Measurements from ENCODE around the gene UBL7. TPM values are rescaled to one million over a fixed set of nuclear protein-coding genes. Genes with fewer than 3 reads are reported as not detected.

The UBL7 gene
- total and polyA plus RNA-seq, 10 of the 15 experiments (the other 5 are each of a cell fraction or from before 2014, with no cell fraction given), result 25.9 to 145 (median 90.1) TPM

DNA sequence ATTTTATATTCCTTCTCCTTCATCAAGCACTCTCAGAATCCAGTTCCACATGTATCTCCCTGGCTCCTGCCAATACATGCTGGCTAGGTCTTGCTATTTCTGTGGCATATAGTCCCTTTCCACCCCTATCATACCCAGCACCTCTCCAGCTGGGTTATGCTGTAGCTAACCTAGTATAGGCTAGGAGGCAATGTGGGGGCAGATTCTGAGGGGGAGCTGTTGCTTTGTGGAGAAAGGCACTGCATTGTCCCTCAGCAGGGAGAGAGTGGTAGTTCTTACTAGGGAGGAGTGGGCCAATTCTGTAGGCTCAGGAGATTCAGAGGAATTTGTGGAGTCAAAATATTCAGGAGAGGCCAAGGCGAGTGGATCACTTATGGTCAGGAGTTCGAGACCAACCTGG lies 39.4 kb upstream of the UBL7 start:
- DNase-seq (ENCODE audit: low read depth, low spot score) (no peak), ATAC-seq (no peak), FAIRE-seq (no peak)
- Histone ChIP-seq H3K4me1 (ENCODE audit: control insufficient read depth, insufficient read depth, low read length) (no peaks in the 10 kb centered on the region), H3K4me3 (no peak overlapping the region), H4K20me1 (ENCODE audit: control insufficient read depth, insufficient read depth) (no peaks in the 10 kb centered on the region), H2AFZ (ENCODE audit: control insufficient read depth, low read depth, low read length) (no peak overlapping the region), H3K4me2 (ENCODE audit: control insufficient read depth, insufficient read depth) (no peak overlapping the region), H3K79me2 (ENCODE audit: control insufficient read depth, insufficient read depth, low read length) (no peaks in the 10 kb centered on the region), H3K27me3 (replicated peaks in 1 of 2; ENCODE audit: control insufficient read depth in 2 of 2, insufficient read depth in 2 of 2, low read length in 1 of 2) (no peaks in the 10 kb centered on the region), H3K9me3 (replicated peaks; ENCODE audit: control insufficient read depth, insufficient read depth, low read length) (no peaks in the 10 kb centered on the region), H3K9ac (ENCODE audit: control insufficient read depth, insufficient read depth, low read length) (no peak overlapping the region), H3K36me3 (ENCODE audit: control insufficient read depth in 2 of 2, insufficient read depth in 2 of 2, low read length in 1 of 2) (no peaks in the 10 kb centered on the region), H3K27ac (ENCODE audit: control insufficient read depth, insufficient read depth) (no peak overlapping the region)
- intact Hi-C loops (cut with micrococcal nuclease; ENCODE audit: unreplicated experiment) (no loop called here), in situ Hi-C loops (cut with MboI) (no loop called here)
- ChIA-PET RAD21 (ENCODE audit: unreplicated experiment) (interaction anchor here (0.6 to 1.3 kb wide), 2 partner anchors 45 to 56 kb away, joined by 3 read pairs; no protein-coding TSS in a partner anchor), CTCF (interaction anchor here (0.7 to 1.7 kb wide), 4 partner anchors 13 to 124 kb away, joined by 3 to 4 read pairs (median 4); no protein-coding TSS in a partner anchor), POLR2A (no interaction called here), SMC1A (ENCODE audit: uncharacterized antibody, unreplicated experiment) (no interaction called here)
- no peak for TF ChIP-seq RUNX3 (IDR thresholded peaks at IDR 0.05; ENCODE audit: low read length)
- no TSS peak for BruUV-seq (replicated peaks)
- 64% methylated on average over 2 of the region's 2 CpGs for WGBS (ENCODE audit: insufficient coverage, insufficient replicate concordance, low lambda C conversion rate, missing lambda C conversion rate)

DNA sequence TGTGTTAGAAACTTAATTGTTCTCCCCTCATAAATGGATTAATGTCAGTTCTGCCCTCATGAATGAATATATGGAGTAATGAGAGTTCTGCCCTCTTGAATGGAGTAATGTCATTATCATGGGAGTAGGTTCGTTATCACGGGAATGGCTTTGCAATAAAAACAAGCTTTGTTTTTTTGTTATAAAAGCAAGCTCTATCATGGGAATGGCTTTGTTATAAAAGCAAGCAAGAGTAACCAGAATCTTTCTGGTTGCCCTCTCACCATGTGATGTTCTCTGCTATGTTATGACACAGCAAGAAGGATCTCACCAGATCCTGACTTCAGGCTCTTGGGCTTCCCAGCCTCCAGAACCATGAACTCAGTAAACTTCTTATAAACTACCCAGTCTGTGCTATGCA lies 38.4 kb upstream of the UBL7 start:
- Histone ChIP-seq H3K9ac (ENCODE audit: control insufficient read depth, insufficient read depth, low read length) (no peak overlapping the region), H3K9me3 (replicated peaks; ENCODE audit: control insufficient read depth, insufficient read depth, low read length) (no peaks in the 10 kb centered on the region), H3K36me3 (ENCODE audit: control insufficient read depth in 2 of 2, insufficient read depth in 2 of 2, low read length in 1 of 2) (no peaks in the 10 kb centered on the region), H3K4me1 (ENCODE audit: control insufficient read depth, insufficient read depth, low read length) (no peaks in the 10 kb centered on the region), H2AFZ (ENCODE audit: control insufficient read depth, low read depth, low read length) (no peak overlapping the region), H4K20me1 (ENCODE audit: control insufficient read depth, insufficient read depth) (no peaks in the 10 kb centered on the region), H3K4me3 (no peak overlapping the region), H3K4me2 (ENCODE audit: control insufficient read depth, insufficient read depth) (no peak overlapping the region), H3K27me3 (replicated peaks in 1 of 2; ENCODE audit: control insufficient read depth in 2 of 2, insufficient read depth in 2 of 2, low read length in 1 of 2) (no peaks in the 10 kb centered on the region), H3K79me2 (ENCODE audit: control insufficient read depth, insufficient read depth, low read length) (no peaks in the 10 kb centered on the region), H3K27ac (ENCODE audit: control insufficient read depth, insufficient read depth) (no peak overlapping the region)
- intact Hi-C loops (cut with micrococcal nuclease; ENCODE audit: unreplicated experiment), result no loop called here
- ChIA-PET POLR2A (interaction anchor here (0.6 kb wide), 1 partner anchor 166 kb away, joined by 3 read pairs; no protein-coding TSS in a partner anchor), SMC1A (ENCODE audit: uncharacterized antibody, unreplicated experiment) (interaction anchor here (1.9 kb wide), 1 partner anchor 10 kb away, joined by 4 read pairs; no protein-coding TSS in a partner anchor), RAD21 (ENCODE audit: unreplicated experiment) (interaction anchor here (1.3 kb wide), 1 partner anchor 46 kb away, joined by 3 read pairs; no protein-coding TSS in a partner anchor), CTCF (interaction anchor here (0.6 to 1.7 kb wide), 5 partner anchors 10 to 123 kb away, joined by 3 to 4 read pairs (median 4); no protein-coding TSS in a partner anchor)
- no TSS peak for BruUV-seq (replicated peaks)
- no peak for DNase-seq (ENCODE audit: low read depth, low spot score)
- 100% methylated on average over 2 of the region's 2 CpGs for WGBS (ENCODE audit: insufficient coverage, insufficient replicate concordance, low lambda C conversion rate, missing lambda C conversion rate)
- in situ Hi-C loops (cut with MboI), result no loop called here
- no peak for FAIRE-seq
- no peak for TF ChIP-seq ZNF207 (IDR thresholded peaks at IDR 0.05; ENCODE audit: borderline replicate concordance)
- no peak for TF ChIP-seq CREM (IDR thresholded peaks at IDR 0.05; ENCODE audit: low read depth)
- TF ChIP-seq, protein P1, sequence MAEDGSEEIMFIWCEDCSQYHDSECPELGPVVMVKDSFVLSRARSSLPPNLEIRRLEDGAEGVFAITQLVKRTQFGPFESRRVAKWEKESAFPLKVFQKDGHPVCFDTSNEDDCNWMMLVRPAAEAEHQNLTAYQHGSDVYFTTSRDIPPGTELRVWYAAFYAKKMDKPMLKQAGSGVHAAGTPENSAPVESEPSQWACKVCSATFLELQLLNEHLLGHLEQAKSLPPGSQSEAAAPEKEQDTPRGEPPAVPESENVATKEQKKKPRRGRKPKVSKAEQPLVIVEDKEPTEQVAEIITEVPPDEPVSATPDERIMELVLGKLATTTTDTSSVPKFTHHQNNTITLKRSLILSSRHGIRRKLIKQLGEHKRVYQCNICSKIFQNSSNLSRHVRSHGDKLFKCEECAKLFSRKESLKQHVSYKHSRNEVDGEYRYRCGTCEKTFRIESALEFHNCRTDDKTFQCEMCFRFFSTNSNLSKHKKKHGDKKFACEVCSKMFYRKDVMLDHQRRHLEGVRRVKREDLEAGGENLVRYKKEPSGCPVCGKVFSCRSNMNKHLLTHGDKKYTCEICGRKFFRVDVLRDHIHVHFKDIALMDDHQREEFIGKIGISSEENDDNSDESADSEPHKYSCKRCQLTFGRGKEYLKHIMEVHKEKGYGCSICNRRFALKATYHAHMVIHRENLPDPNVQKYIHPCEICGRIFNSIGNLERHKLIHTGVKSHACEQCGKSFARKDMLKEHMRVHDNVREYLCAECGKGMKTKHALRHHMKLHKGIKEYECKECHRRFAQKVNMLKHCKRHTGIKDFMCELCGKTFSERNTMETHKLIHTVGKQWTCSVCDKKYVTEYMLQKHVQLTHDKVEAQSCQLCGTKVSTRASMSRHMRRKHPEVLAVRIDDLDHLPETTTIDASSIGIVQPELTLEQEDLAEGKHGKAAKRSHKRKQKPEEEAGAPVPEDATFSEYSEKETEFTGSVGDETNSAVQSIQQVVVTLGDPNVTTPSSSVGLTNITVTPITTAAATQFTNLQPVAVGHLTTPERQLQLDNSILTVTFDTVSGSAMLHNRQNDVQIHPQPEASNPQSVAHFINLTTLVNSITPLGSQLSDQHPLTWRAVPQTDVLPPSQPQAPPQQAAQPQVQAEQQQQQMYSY (CRISPR knock-in tag; IDR thresholded peaks at IDR 0.05), result no peak
- TF ChIP-seq NR2F1 (conservative IDR thresholded peaks at IDR 0.05), result no peak
- TF ChIP-seq RFX5 (IDR thresholded peaks at IDR 0.05; ENCODE audit: low read depth, low read length), result no peak
- TF ChIP-seq TBL1XR1 (IDR thresholded peaks at IDR 0.05; ENCODE audit: low read depth, low read length), result no peak
- no peak for TF ChIP-seq SREBF2 (IDR thresholded peaks at IDR 0.05; ENCODE audit: low read length)
- TF ChIP-seq, protein P2, sequence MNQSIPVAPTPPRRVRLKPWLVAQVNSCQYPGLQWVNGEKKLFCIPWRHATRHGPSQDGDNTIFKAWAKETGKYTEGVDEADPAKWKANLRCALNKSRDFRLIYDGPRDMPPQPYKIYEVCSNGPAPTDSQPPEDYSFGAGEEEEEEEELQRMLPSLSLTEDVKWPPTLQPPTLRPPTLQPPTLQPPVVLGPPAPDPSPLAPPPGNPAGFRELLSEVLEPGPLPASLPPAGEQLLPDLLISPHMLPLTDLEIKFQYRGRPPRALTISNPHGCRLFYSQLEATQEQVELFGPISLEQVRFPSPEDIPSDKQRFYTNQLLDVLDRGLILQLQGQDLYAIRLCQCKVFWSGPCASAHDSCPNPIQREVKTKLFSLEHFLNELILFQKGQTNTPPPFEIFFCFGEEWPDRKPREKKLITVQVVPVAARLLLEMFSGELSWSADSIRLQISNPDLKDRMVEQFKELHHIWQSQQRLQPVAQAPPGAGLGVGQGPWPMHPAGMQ (IDR thresholded peaks at IDR 0.05; ENCODE audit: borderline replicate concordance), result no peak
- no peak for TF ChIP-seq ZNF24 (IDR thresholded peaks at IDR 0.05)
- TF ChIP-seq, protein P3, sequence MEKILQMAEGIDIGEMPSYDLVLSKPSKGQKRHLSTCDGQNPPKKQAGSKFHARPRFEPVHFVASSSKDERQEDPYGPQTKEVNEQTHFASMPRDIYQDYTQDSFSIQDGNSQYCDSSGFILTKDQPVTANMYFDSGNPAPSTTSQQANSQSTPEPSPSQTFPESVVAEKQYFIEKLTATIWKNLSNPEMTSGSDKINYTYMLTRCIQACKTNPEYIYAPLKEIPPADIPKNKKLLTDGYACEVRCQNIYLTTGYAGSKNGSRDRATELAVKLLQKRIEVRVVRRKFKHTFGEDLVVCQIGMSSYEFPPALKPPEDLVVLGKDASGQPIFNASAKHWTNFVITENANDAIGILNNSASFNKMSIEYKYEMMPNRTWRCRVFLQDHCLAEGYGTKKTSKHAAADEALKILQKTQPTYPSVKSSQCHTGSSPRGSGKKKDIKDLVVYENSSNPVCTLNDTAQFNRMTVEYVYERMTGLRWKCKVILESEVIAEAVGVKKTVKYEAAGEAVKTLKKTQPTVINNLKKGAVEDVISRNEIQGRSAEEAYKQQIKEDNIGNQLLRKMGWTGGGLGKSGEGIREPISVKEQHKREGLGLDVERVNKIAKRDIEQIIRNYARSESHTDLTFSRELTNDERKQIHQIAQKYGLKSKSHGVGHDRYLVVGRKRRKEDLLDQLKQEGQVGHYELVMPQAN (conservative IDR thresholded peaks at IDR 0.05), result no peak
- ATAC-seq, result no peak

Measured in GM12878 (cell line).